ENCODE results near the gene PRXL2B. TPM values are rescaled to one million over a fixed set of nuclear protein-coding genes. Genes with fewer than 3 reads are reported as not detected.

The PRXL2B gene
- total and polyA plus RNA-seq, 3 donors from 2014 or later: 16.5 to 25.1 (median 20.9) TPM

GRCh38 chr1:2627746-2628145, 41.2 kb downstream of the PRXL2B start:
- Histone ChIP-seq H3K27me3 (no peaks in the 10 kb centered on the region), H3K27ac (no peak overlapping the region), H3K4me1 (peaks cover 4% of the 10 kb centered on the region), H3K9me3 (no peaks in the 10 kb centered on the region), H3K36me3 (ENCODE audit: low read depth, missing control alignments) (no peaks in the 10 kb centered on the region), H3K4me3 (no peak overlapping the region)
- WGBS, 2 donors: 31 to 37% methylated on average over 6 of the region's 6 CpGs
- no peak for DNase-seq
- intact Hi-C loops (cut with DNase I; ENCODE audit: low total_unique reads): no loop called here
- no peak for TF ChIP-seq POLR2A (IDR thresholded peaks at IDR 0.05)

- no peaks in the 10 kb centered on the region for H3K27me3 ChIP-seq
- intact Hi-C loops (cut with DNase I; ENCODE audit: low total_unique reads): no loop called here
These were observed 41.8 kb downstream of the PRXL2B start for GRCh38 chr1:2628191-2628932.

GRCh38 chr1:2628933-2629626, 42.5 kb downstream of the PRXL2B start:
- Histone ChIP-seq H3K36me3 (ENCODE audit: low read depth, missing control alignments) (no peaks in the 10 kb centered on the region), H3K4me1 (peaks cover 16% of the 10 kb centered on the region), H3K9me3 (no peaks in the 10 kb centered on the region), H3K27me3 (no peaks in the 10 kb centered on the region), H3K27ac (no peak overlapping the region), H3K4me3 (peak overlapping the region; percentile 12 to 24)
- intact Hi-C loops (cut with DNase I; ENCODE audit: low total_unique reads): no loop called here
- no peak for TF ChIP-seq CTCF (IDR thresholded peaks at IDR 0.05)
- no peak for TF ChIP-seq POLR2A (IDR thresholded peaks at IDR 0.05)
- DNase-seq: no peak
- 0 to 4% methylated on average over 12 to 53 of the region's 64 CpGs for WGBS, 2 donors

More at GRCh38 chr1:2628191-2628932, 41.8 kb downstream of the PRXL2B start:
- H3K27ac ChIP-seq: no peak overlapping the region
- H3K36me3 ChIP-seq (ENCODE audit: low read depth, missing control alignments): no peaks in the 10 kb centered on the region
- WGBS, 2 donors: 6 to 7% methylated on average over 13 to 44 of the region's 46 CpGs
- no peak for DNase-seq
- TF ChIP-seq POLR2A (IDR thresholded peaks at IDR 0.05): no peak
- TF ChIP-seq CTCF (IDR thresholded peaks at IDR 0.05): no peak
- no peaks in the 10 kb centered on the region for H3K9me3 ChIP-seq
- H3K4me1 ChIP-seq: peaks cover 9% of the 10 kb centered on the region
- peak overlapping the region; percentile 12 to 24 for H3K4me3 ChIP-seq

GRCh38 chr1:2629627-2630497, 43.3 kb downstream of the PRXL2B start:
- Histone ChIP-seq H3K4me1 (peaks cover 19% of the 10 kb centered on the region), H3K4me3 (peak overlapping the region in 1 of 2 donors; percentile 12), H3K9me3 (no peaks in the 10 kb centered on the region), H3K27me3 (no peaks in the 10 kb centered on the region), H3K27ac (no peak overlapping the region), H3K36me3 (ENCODE audit: low read depth, missing control alignments) (no peaks in the 10 kb centered on the region)
- intact Hi-C loops (cut with DNase I; ENCODE audit: low total_unique reads): no loop called here
- 66% methylated on average over 12 to 23 of the region's 23 CpGs for WGBS, 2 donors
- no peak for DNase-seq
- no peak for TF ChIP-seq POLR2A (IDR thresholded peaks at IDR 0.05)
- no peak for TF ChIP-seq CTCF (IDR thresholded peaks at IDR 0.05)
